Measurements from ENCODE around the gene STAT3.

DNA sequence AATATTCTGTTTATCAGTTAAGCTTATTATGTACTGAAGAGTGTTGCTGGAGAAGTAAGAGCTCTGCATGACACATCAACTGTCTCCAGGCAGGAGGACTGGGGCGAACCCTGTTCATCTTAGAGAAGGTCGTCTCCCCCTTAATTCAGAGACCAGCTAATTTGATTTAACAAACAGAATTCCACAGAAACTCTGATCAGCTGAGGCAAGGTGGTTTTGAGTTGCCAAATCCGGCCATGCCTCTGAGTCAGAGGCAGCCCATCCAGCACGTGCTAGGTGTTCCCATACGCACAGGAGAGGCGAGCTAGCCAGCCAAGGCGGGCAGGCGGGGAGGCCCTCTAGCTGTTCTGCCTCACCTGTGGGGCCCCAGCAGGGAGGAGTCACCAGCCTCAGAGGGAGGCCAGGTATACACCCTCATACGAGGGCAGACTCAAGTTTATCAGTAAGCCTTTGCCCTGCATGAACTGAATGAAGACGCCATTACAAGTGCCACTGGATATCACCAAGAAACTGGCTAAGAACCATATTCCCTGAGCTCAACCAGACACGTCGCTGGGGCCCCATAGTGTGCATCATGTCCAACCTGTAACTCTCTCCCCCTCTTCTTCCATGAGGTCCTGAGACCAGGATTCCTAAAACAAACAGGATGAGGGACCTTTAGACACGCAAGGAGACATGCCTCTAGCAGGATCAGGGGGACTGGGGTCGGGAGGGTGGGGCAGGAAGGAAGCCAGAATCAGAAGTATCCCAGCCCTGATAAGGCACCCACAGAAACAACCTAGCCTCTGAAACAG is 74.3 kb downstream of the STAT3 start:
- TF ChIP-seq, protein P1, sequence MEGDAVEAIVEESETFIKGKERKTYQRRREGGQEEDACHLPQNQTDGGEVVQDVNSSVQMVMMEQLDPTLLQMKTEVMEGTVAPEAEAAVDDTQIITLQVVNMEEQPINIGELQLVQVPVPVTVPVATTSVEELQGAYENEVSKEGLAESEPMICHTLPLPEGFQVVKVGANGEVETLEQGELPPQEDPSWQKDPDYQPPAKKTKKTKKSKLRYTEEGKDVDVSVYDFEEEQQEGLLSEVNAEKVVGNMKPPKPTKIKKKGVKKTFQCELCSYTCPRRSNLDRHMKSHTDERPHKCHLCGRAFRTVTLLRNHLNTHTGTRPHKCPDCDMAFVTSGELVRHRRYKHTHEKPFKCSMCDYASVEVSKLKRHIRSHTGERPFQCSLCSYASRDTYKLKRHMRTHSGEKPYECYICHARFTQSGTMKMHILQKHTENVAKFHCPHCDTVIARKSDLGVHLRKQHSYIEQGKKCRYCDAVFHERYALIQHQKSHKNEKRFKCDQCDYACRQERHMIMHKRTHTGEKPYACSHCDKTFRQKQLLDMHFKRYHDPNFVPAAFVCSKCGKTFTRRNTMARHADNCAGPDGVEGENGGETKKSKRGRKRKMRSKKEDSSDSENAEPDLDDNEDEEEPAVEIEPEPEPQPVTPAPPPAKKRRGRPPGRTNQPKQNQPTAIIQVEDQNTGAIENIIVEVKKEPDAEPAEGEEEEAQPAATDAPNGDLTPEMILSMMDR (IDR thresholded peaks at IDR 0.05 in 4 of 5, conservative IDR thresholded peaks at IDR 0.05 in 1 of 5) = no peak
- TF ChIP-seq POLR2A (IDR thresholded peaks at IDR 0.05) = no peak
